GM19455 (cell line): ENCODE results near the gene EBF4.
"Not testable (repeated sequence)": the region's sequence is repeated elsewhere in the genome, so short reads cannot be mapped to it uniquely, and the experiment has no call there.

Experiments
- ATAC-seq: cut with Tn5 transposase; IDR thresholded peaks from one replicate; pipeline ENCODE4 v1.9.1; 2021; ENCODE audit not compliant: unreplicated experiment

Gene EBF4

DNA sequence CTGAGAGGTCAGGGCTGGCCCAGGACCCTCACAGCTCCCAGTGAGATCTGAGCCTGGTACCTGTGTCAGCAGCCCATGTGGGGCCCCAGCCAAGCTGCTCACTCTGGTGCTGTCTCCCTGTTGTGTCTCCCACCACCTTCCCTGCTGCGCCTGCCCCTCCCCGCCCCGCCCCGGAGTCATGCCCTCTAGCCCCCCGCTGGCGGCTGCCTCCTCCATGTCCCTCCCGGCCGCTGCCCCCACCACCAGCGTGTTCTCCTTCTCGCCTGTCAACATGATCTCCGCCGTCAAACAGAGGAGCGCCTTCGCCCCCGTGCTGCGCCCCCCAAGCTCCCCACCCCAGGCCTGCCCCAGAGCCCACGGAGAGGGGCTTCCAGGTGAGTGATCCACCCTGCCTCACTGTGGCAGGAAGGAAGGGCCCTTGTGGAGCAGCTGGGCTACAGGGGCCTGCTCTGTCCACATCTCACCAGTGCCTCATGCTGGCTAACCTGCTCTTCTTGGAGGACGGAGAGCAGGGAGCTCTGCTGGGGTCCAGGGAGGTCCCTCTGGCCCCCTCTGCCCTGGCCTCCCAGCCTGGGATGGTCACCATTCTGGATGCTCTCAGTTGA is 63.0 kb downstream of the EBF4 start:
- ATAC-seq = no peak

DNA sequence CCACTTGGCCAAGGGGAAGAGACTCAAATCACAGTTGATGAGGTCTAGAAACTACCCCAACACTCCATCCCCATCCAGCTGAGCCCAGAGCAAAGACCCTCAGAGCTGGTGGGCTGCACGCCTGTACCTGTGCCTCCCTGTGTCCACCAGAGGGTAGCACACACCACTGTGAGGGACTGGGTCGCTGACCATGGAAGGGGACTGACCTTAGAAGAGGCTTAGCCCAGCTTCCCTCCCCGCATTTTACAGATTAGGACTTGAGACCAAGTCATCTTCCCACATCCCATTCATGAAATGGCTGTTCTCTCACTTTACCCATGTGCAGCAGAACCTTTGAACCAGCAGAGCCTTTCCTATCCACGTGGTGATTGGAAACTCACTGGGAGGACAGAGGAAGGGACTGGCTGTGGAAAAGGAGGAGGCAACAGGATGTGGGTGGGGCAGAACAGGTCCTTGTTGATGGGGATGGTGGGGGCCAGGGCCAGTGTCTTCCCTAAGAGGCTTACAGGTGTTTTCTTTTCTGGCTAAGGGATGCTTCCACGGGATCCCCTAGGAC is 63.6 kb downstream of the EBF4 start:
- ATAC-seq = no peak

DNA sequence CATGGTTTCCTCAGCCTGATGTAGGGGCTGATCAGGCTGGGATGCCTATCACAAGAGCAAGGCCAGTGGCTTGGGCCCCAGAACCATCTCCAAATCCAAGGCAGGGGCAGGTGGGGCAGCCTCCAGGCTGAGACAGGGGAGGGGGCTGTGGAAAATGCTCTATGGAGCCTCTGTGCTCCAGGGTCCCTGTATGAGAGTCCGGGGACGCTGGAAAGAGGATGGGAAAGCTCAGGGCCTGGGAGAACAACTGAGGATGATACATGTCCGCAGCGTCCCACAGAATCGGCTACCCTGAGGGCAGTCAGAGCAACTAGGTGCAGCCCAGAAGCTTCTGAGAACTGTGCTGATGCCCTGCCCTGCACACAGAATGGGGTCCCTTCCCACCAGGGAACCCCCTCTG is 64.4 kb downstream of the EBF4 start:
- no peak for ATAC-seq

DNA sequence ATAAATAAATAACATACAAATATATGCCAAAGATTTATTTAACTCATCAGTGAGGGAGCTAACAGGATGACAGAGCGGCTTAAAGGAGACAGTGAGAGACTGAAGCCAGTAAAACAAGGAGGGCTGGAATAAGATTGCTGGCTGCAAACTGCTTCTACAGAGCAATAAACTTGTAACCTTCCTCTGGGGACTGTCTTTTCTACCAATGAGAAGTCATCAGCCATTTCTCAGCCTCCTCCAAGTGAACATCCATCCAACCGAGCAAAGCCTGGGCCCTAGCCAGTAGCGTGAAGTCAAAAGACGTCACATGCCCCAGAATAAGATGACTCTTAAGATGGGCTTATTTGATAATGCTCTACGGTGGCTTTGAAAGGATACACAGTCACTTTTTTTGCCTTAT is 65.4 kb downstream of the EBF4 start:
- ATAC-seq = no peak

DNA sequence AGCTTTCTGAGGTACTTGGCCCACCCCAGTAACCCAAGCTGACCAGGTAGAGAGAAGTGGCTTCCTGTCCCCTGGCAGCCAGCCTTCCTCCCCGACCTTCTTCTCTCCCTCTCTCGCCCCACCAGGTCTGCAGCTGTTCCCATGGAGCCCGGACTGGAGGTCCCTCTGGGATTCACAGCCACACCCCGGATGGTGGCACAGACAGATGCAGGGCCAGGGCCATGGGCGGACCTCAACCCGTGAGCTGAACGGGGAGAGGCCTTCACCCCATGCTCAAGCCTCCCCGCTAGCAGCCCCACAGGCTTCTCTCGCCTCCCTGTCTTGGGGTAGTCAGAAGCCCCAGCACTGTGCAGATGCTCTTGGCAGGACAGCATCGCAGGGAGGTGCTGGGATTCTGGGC is 66.6 kb downstream of the EBF4 start:
- ATAC-seq = no peak

DNA sequence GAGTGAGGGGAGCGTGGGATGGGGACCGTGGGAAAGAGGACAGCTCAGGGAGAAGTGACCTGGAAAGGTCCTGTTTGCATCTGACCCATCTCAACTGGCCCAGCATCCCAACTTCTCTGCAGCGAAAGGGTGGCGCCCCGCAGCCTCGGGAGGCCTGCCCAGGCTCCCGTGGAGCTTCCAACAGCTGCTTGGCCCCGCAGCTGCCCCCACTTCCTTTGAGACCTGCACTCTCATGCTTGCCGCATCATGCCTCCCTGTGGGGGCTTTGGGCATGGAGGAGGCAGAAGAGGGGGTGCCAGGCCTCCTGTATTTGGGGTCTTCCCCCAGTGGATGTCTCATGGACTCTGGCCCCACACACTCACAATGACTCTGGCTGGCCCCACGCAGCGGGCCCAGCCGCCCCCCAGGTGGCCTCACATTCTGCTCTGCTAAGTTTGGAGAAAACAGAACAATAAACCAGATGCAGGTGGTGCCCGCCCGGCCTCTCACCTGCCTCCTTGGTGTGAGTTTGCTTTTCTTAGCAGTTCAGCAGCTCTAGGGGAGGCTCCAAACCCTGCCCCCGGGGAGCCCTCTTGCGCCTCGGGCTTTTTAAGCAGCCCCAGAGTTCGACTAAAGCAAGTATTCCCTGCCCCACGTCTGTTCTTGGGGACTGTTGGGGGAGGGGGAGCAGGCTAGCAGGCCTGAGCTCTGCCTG is 67.2 kb downstream of the EBF4 start:
- ATAC-seq = no peak

DNA sequence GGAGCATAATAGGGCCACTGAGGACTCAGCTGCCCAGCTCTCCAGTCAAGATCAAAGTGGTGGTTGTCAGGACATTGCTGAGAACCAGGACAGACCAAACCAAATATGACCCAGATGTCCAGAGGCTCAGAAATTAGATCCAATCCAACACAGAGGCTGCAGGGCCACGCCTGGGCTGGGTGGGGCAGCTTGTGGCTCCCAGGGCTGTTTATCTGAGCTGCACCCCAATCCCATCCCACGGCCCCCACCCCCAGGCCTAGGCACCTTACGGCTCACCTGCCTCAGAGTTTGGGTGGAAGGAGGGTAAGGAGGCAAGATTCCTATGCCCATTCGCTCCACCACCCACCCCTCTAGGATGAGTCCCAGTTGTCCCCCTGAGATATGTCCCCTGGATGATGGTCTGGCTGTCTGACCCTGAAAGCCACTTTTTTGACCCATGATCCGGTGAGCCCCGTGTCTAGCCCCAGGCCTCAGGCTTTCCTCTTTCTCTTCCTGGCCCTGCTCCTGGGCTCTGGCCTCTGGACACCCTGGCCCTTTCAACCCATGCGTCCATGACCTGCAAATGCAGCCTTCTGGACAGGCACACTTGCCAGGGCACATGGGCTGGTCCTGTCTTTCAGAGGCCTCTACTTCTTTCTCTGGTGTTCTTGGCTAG is 67.8 kb downstream of the EBF4 start:
- ATAC-seq = no peak

DNA sequence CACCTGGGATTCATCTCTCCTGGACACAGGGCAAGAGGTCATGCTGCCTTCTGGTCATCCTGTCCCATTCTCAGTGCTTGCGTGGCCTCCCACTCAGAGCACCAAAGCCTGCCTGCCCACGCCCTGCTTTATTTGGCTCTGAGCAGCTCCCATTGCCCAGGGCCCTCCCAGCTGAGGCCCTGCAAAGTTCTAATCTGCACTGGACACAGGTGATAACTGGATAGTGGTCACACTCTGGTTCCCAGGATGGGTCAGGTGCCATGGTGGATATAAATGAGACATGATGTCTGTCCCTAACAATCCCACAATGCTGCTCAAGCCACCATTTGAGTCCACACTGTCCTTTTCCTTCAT is 68.3 kb downstream of the EBF4 start:
- no peak for ATAC-seq

DNA sequence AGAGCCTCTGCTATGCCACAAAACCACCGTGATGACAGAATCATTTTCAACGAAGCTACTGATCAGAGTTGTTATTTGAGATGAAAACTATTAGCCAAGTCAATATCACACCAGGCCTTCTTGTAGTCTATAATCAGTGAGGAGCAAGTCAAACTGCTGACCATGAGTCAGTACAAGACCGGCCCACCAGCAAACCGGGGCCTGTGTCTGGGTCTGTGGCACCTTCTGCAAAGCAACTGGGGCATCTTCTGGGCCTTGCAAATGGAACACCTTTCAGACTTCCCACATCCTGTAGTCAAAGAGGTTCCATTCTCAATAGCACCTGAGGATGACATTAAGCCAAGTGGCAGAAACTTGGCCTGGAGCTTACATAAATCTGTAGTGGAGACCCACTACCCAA is 69.3 kb downstream of the EBF4 start:
- no peak for ATAC-seq

DNA sequence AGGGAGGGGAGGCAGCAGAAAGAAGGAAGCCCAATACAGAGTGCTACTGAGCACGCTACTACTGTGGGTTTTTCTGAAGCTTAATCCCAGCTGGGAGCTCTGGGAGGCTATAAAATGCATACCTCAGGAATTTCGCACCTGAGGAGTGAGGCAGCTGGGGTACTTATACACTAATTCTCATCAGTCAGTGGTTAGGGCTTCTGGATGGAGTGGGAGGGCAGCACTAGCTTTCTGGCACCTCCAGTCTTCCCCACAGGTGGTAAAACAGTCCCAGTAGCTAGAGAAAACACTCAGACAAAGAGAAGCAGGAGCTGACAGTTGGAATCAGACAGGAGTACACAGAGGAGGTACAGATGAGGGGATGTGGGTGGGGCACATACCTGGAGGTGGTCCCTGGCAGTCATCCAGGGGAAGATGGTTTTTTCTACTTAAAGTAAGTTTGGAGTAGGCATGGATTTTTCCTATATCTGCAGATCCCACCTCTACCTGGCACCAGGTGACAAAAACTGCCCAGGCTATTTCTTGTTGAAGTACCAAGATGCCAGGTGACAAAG is 70.1 kb downstream of the EBF4 start:
- no peak for ATAC-seq

DNA sequence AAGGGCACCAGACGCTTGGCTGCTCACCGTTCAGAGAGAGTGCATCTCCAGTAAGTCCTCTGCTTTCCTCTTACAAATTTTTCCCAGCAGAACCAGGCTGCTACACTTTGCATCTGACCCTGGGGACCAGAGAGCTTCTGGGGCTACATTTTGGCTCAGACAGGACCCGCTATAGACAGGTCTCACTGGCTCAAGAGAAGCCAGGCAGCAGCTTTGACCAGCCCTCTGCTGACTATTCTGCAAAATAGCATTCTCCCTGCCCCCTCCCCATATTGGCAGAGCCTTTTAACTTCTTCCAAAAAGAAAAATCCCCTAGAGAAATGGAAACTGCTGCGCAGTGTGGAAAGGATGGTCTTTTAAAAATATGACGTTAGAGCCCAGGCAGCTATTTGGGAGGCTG is 70.6 kb downstream of the EBF4 start:
- ATAC-seq = no peak

DNA sequence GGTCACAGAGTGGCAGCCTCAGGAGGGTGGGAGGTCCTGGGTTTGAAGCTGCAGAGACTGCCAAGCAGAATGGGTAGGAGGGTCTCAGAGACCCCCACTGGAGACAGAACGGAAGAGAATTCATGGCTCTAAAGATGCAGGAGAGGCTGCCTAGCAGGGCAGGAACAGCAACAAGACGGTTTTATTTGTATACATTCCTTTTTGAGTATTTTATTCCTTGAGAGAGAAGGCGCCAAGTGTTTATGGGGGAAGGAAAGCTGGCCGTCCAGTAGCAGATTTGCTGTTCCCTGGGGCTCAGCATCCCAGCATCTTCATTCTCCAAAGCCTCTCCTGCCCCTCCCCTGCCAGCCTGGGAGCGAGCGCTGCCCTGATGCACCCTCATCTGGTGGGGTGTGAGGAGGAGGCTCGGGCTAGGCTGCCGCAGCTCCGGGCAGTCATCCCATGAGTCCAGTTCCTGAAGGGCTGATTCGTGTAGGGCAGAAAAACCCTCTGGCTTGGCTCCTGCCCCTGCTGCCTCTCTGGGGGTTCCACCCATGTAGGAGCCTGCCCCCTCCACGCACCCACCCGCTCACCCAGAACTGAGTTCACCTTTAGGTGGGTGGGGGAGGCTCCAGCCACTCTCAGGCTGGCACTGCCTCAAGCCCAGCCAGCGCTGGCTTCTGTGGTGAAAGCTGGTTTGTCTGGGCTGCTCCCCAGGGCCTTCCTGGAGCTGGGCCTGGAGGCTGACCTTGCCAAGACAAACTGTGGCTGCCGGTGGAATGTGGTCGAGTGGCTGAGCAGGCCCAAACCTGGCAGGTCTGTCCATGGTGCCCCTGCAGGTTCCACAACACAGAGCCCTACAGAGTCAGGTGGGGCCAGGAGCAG is 75.4 kb downstream of the EBF4 start:
- ATAC-seq = no peak

DNA sequence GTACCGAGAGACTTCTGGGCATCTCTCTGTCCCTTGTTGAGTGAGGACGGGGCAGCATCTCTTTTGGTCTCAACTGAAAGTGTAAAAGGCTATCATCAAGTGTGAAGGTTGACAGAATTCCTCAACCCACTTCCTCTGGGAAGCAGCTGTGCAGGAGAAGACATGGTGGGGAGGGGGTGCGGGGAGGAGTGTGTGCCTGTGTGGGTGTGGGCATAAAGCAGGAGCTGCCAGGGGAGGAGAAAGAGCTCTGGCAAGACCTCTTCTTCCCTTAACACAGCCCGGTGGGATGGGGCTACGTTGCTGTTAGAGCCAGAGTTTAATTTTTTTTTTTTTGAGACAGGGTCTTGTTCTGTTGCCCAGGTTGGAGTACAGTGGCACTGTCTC is 76.0 kb downstream of the EBF4 start:
- no peak for ATAC-seq

DNA sequence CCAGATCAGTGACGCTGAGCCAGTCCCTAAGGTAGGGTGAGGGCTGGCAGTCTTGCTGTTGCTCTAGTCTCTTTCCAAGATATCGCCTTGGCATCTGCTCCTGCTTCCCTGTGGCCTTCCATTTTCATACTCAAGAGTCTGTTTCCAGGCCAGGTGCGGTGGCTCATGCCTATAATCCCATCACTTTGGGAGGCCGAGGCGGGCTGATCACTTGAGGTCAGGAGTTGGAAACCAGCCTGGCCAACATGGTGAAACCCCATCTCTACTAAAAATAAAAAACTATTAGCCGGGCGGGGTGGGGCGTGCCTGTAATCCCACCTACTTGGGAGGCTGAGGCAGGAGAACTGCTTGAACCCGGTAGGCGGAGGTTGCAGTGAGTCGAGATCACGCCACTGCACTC is 77.5 kb downstream of the EBF4 start:
- not testable (repeated sequence) for ATAC-seq

DNA sequence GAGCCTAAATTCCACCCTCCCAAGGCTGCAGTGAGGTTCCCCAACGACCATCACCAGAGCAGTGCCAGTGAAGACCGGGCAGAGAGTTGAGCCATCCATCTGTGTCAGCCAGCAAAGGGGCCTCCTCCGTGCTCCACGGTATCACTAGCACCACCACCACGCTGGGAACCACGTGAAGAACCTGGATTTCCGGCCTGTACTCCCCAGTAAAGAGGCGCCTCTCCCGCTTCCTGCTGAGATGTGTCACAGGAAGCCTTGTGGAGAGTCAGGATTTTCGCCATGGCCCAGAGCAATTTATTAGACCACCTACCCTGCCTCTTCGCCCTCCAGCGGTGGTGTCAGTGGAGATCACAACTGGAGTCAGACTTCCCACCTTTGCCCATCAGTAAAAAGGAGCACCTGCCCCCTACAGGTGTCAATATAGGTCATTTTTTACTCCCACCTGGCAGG is 79.1 kb downstream of the EBF4 start:
- ATAC-seq = no peak

DNA sequence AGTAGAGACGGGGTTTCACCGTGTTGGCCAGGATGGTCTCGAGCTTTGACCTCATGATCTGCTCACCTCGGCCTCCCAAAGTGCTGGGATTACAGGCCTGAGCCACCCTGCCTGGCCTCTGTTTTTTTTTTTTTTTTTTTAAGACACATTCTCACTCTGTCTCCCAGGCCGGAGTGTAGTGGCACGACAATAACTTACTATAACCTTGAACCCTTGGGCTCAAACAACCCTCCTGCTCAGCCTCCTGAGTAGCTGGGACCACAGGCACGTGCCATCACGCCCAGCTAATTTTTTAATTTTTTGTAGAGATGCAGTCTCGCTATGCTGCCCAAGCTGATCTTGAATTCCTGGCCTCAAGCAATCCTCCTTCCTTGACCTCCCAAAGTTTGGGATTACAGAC is 81.2 kb downstream of the EBF4 start:
- no peak for ATAC-seq

DNA sequence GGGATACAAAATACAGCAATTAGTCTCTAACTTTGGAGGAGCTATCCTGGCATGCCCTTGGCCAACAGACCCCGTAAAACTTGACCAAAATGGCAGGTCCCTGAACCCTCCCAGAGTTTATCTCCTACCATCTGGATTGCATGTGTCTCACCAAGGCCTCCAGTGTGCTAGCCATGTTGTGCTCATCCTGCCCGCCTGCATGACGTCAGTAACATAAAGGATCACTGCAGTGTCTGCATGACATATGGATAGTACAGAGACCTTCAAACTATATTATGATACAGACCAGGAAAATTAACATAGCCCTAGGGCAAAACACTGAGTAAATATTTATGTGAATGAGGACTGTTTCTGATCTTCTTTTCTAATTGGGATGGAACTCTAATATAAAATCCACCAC is 82.6 kb downstream of the EBF4 start:
- ATAC-seq = no peak

DNA sequence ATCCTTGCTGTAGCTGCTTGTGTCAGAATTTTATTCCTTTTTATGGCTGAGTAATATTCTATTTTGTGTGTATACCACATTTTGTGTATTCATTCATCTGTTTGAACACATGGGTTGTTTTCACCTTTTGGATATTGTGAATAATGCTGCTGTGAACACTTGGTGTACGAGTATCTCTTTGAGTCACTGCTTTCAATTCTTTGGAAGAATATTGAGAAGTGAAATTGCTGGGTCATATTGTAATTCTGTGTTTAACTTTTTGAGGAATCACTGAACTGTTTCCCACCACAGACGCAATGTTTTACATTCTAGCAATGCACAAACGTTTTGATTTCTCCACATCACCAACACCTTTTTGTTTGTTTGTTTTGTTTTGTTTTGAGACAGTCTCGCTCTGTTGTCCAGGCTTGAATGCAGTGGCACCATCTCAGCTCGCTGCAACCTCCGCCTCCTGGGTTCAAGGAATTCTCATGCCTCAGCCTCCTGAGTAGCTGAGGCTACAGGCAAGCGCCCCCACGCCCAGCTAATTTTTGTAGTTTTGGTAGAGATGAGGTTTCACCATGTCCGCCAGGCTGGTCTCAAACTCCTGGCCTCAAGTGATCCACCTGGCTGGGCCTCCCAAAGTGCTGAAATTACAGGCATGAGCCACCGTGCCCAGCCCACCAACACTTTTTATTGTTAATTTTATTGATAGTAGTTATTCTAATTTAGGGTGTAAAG is 86.2 kb downstream of the EBF4 start:
- no peak for ATAC-seq

DNA sequence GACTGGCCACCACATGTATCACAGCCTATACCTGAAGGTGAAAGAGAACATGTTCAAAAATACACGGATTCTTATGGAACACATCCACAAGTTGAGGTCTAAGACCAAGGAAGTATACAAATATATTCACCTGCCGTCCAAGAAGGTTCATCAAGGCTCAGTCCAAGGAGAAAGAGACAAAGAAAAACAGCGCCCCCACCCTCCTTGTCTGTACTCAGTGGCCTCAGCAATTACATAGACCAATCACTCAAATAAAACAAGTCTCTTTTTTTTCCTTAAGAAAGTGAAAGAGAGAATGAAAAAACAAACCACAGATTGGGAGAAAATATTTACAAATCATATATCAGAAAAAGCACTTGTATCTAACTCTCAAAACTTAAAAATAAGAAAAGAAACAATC is 88.4 kb downstream of the EBF4 start:
- ATAC-seq = no peak

DNA sequence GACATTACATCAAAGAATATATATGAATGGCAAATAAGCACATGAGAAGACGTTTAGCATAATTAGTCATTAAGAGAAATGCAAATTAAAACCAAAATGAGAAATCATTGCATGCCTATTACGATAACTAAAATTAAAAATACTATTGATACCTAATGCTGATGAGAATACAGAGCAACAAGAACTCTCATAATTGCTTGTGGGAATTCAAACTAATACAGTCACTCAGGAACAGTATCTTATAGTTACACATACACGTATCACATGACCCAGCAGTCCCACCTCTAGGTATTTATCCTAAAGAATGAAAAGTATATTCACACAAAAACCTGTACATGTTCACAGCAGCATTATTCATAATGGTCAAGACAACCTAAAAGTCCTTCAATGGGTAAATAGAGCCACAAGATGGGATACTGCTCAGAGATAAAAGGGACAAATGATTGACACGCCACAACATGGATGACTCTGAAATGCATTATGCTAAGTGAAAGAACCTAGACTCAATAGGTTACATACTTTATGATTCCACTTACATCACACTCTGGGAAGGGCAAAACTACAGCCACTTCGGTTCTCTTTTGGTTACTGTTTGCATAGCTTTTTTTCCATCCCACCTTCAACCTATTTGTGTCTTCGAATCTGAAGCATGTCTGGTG is 91.5 kb downstream of the EBF4 start:
- no peak for ATAC-seq
